Progenitor cell of endocrine pancreas (in vitro differentiated cells): Measurements from ENCODE around the gene DUS4L. TPM values are rescaled to one million over a fixed set of nuclear protein-coding genes. Genes with fewer than 3 reads are reported as not detected.

Experiments used
- DNase-seq: peaks from one replicate; pipeline ENCODE4 v3.0.0; 2021; ENCODE audit warnings: low spot score; ENCODE audit not compliant: unreplicated experiment
- H3K27ac Mint-ChIP-seq: 2 replicates; pipeline ENCODE4 v1.8.0; 2021; ENCODE audit warnings: mild to moderate bottlenecking, moderate library complexity, mixed read lengths
- H3K27me3 Mint-ChIP-seq: 2 replicates; pipeline ENCODE4 v1.8.0; 2021; ENCODE audit warnings: mixed read lengths
- H3K36me3 Mint-ChIP-seq: 2 replicates; pipeline ENCODE4 v1.8.0; 2022; ENCODE audit warnings: mixed read lengths; ENCODE audit not compliant: insufficient read depth
- H3K4me1 Mint-ChIP-seq: 2 replicates; pipeline ENCODE4 v1.8.0; 2021; ENCODE audit warnings: low read depth, mixed read lengths
- H3K4me3 Mint-ChIP-seq: 2 replicates; pipeline ENCODE4 v1.8.0; 2021; ENCODE audit warnings: low read depth, mild to moderate bottlenecking, moderate library complexity, mixed read lengths
- H3K9me3 Mint-ChIP-seq: 2 replicates; pipeline ENCODE4 v1.8.0; 2021; ENCODE audit warnings: low read depth, mixed read lengths
- total RNA-seq: library from RNA; stranded (reverse); gene quantifications from 2 replicates; pipeline ENCODE4 v1.2.1, GENCODE V29; 2021
- TF ChIP-seq, protein P1 (sequence below): fragments of 200-600 bp; sonication (generic); IDR thresholded peaks from one replicate; pipeline ENCODE4 v1.5.0; 2021; ENCODE audit warnings: antibody characterized with exemption, mild to moderate bottlenecking; ENCODE audit not compliant: unreplicated experiment

The DUS4L gene
- total RNA-seq, 1 donor from 2014 or later = 11.4 TPM

DNA sequence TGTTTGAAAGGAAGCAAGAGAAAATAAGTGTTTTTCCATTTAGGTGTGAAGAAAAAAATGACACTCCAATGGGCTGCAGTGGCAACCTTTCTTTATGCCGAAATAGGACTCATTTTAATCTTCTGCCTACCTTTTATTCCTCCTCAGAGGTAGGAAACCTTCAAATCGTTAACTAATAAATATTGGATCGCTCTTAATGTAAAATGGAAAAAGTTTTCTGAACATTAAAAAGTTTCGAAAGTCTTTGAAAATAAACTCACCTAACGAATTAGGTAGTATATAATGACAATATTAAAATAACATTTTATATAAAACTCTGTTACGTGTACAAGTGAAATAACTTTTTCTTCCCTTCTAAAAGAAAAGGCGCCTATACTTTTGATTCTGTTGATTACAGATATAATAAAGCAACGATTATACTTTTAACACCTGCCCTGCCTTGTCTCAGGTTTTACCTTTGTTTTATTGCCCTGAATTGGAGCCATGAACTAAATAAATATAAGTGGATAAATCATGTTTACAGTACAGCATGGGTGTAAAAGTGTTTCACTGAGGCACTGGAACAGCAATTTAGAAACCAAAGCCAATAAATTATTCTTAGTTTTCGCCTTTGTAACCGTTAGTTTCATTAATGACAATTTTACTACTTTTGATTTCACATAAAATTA, 17.1 kb downstream of the DUS4L start:
- DNase-seq = no peak
- Mint-ChIP-seq H3K4me3 (peak overlapping the region; percentile 92), H3K27me3 (no peaks in the 10 kb centered on the region), H3K9me3 (no peaks in the 10 kb centered on the region), H3K27ac (peak overlapping the region; percentile 89), H3K36me3 (peaks cover 9% of the 10 kb centered on the region), H3K4me1 (peaks cover 8% of the 10 kb centered on the region)
- TF ChIP-seq, protein P1, sequence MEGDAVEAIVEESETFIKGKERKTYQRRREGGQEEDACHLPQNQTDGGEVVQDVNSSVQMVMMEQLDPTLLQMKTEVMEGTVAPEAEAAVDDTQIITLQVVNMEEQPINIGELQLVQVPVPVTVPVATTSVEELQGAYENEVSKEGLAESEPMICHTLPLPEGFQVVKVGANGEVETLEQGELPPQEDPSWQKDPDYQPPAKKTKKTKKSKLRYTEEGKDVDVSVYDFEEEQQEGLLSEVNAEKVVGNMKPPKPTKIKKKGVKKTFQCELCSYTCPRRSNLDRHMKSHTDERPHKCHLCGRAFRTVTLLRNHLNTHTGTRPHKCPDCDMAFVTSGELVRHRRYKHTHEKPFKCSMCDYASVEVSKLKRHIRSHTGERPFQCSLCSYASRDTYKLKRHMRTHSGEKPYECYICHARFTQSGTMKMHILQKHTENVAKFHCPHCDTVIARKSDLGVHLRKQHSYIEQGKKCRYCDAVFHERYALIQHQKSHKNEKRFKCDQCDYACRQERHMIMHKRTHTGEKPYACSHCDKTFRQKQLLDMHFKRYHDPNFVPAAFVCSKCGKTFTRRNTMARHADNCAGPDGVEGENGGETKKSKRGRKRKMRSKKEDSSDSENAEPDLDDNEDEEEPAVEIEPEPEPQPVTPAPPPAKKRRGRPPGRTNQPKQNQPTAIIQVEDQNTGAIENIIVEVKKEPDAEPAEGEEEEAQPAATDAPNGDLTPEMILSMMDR = no peak

GRCh38 chr7:107581387-107582013, 17.7 kb downstream of the DUS4L start:
- DNase-seq = no peak
- Mint-ChIP-seq H3K27ac (no peak overlapping the region), H3K4me1 (peaks cover 8% of the 10 kb centered on the region), H3K9me3 (no peaks in the 10 kb centered on the region), H3K36me3 (peaks cover 9% of the 10 kb centered on the region), H3K27me3 (no peaks in the 10 kb centered on the region), H3K4me3 (peak overlapping the region; percentile 92)
- TF ChIP-seq, protein P1 = no peak

- peaks cover 10% of the 10 kb centered on the region for H3K36me3 Mint-ChIP-seq
- no peaks in the 10 kb centered on the region for H3K27me3 Mint-ChIP-seq
- TF ChIP-seq, protein P1 = no peak
- no peaks in the 10 kb centered on the region for H3K9me3 Mint-ChIP-seq
- H3K4me1 Mint-ChIP-seq = peaks cover 8% of the 10 kb centered on the region
- DNase-seq = no peak
- no peak overlapping the region for H3K4me3 Mint-ChIP-seq
- no peak overlapping the region for H3K27ac Mint-ChIP-seq
Measured at GRCh38 chr7:107582875-107583274, 19.1 kb downstream of the DUS4L start.

GRCh38 chr7:107584716-107585115, 20.9 kb downstream of the DUS4L start:
- Mint-ChIP-seq H3K4me1 (peaks cover 6% of the 10 kb centered on the region), H3K4me3 (no peak overlapping the region), H3K36me3 (peaks cover 18% of the 10 kb centered on the region), H3K9me3 (peaks cover 5% of the 10 kb centered on the region), H3K27me3 (no peaks in the 10 kb centered on the region), H3K27ac (no peak overlapping the region)
- TF ChIP-seq, protein P1 = no peak
- no peak for DNase-seq

- H3K27me3 Mint-ChIP-seq = no peaks in the 10 kb centered on the region
- no peak for DNase-seq
- H3K4me3 Mint-ChIP-seq = no peak overlapping the region
- TF ChIP-seq, protein P1 = no peak
- H3K27ac Mint-ChIP-seq = no peak overlapping the region
- H3K36me3 Mint-ChIP-seq = peaks cover 19% of the 10 kb centered on the region
- peaks cover 6% of the 10 kb centered on the region for H3K4me1 Mint-ChIP-seq
- peaks cover 5% of the 10 kb centered on the region for H3K9me3 Mint-ChIP-seq
Measured at GRCh38 chr7:107588529-107589130, 24.9 kb downstream of the DUS4L start.
